ENCODE results near the gene EHD3.

The EHD3 gene

GRCh38 chr2:31213601-31214443, 20.1 kb upstream of the EHD3 start:
- no peak for DNase-seq

GRCh38 chr2:31214444-31214915, 19.5 kb upstream of the EHD3 start:
- no peak for DNase-seq

- peak; percentile 33 for DNase-seq
Measured at GRCh38 chr2:31216734-31217133, 17.2 kb upstream of the EHD3 start.

GRCh38 chr2:31217465-31218200, 16.3 kb upstream of the EHD3 start, which contains the start of gene CAPN14:
Gene CAPN14 (minus strand): TSS chr2:31217515. CDS start chr2:31205447, 12,068 bp downstream.
- no peak for DNase-seq

GRCh38 chr2:31219131-31219969, 14.6 kb upstream of the EHD3 start:
- DNase-seq, result peak; percentile 95

- DNase-seq, result no peak
Measured at GRCh38 chr2:31221544-31221943, 12.4 kb upstream of the EHD3 start.

- no peak for DNase-seq
Measured at GRCh38 chr2:31222071-31222470, 11.9 kb upstream of the EHD3 start.

- DNase-seq, result peak; percentile 18
Measured at GRCh38 chr2:31223026-31223425, 10.9 kb upstream of the EHD3 start.

- no peak for DNase-seq
Measured at GRCh38 chr2:31223749-31224148, 10.2 kb upstream of the EHD3 start.

GRCh38 chr2:31226266-31226665, 7.7 kb upstream of the EHD3 start:
- DNase-seq, result no peak

GRCh38 chr2:31227110-31227509, 6.8 kb upstream of the EHD3 start:
- no peak for DNase-seq

GRCh38 chr2:31227711-31228125, 6.2 kb upstream of the EHD3 start:
- no peak for DNase-seq

- DNase-seq, result no peak
Measured at GRCh38 chr2:31228717-31229116, 5.2 kb upstream of the EHD3 start.

- no peak for DNase-seq
Measured at GRCh38 chr2:31230751-31231150, 3.2 kb upstream of the EHD3 start.

GRCh38 chr2:31231571-31232302, 2.2 kb upstream of the EHD3 start:
- DNase-seq, result no peak

- no peak for DNase-seq
Measured at GRCh38 chr2:31232586-31232985, 1.4 kb upstream of the EHD3 start.

- no peak for DNase-seq
Measured at GRCh38 chr2:31233231-31233630, 721 bp upstream of the EHD3 start.

GRCh38 chr2:31234683-31235503, 941 bp downstream of the EHD3 start:
- DNase-seq, result no peak

- no peak for DNase-seq
Measured at GRCh38 chr2:31235504-31235902, 1.6 kb downstream of the EHD3 start.

- DNase-seq, result no peak
Measured at GRCh38 chr2:31236433-31237205, 2.7 kb downstream of the EHD3 start.

Measured in MV-4-11 (cell line).